ENCODE results near the gene ALDH5A1.

Gene ALDH5A1

DNA sequence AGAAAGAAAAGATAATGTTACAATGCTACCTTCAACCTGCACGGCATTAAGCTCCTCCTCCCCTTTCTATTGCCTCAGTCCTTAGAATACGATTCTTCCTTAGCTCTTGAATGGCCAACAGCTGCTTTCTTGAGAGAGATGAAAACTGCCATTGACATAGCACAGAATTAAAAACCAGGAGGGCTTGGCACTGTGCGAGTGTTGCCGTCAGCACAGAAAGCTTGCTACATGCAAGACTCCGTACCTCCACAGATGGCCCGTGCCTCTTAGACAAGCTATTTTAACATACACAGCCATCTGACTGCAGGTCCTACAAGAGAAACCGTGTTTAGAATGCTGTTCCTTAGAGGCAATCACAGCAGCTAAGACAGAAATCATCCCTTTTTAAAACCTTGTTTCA is 51.7 kb downstream of the ALDH5A1 start:
- no peak for DNase-seq (ENCODE audit: low read depth)
- no peak overlapping the region for H3K4me3 ChIP-seq (replicated peaks; ENCODE audit: low read depth, low read length)
- TF ChIP-seq, protein P1, sequence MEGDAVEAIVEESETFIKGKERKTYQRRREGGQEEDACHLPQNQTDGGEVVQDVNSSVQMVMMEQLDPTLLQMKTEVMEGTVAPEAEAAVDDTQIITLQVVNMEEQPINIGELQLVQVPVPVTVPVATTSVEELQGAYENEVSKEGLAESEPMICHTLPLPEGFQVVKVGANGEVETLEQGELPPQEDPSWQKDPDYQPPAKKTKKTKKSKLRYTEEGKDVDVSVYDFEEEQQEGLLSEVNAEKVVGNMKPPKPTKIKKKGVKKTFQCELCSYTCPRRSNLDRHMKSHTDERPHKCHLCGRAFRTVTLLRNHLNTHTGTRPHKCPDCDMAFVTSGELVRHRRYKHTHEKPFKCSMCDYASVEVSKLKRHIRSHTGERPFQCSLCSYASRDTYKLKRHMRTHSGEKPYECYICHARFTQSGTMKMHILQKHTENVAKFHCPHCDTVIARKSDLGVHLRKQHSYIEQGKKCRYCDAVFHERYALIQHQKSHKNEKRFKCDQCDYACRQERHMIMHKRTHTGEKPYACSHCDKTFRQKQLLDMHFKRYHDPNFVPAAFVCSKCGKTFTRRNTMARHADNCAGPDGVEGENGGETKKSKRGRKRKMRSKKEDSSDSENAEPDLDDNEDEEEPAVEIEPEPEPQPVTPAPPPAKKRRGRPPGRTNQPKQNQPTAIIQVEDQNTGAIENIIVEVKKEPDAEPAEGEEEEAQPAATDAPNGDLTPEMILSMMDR (IDR thresholded peaks at IDR 0.05; ENCODE audit: low read length, missing control alignments), result no peak

DNA sequence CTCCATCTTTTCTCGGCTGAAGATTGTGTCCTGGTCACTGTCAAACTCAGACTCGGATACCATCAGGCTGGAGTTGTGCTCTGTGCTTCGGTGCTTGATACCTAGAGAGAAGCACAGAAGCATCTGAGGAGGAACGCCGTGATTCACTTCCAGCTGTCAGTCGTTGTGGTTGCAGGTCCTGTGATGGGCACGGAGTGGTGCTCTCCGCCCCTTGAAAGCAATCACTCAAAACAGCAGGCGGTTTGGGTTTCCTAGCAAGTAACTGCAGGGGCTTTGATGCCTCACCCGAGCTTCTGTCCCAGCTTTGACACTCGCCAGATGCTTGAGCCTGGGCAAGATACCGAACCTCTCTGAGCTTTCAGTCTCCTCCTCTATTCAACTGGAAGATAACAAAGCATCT is 52.5 kb downstream of the ALDH5A1 start:
- H3K4me3 ChIP-seq (replicated peaks; ENCODE audit: low read depth, low read length), result no peak overlapping the region
- TF ChIP-seq, protein P1 (IDR thresholded peaks at IDR 0.05; ENCODE audit: low read length, missing control alignments), result no peak
- peak; percentile 10 for DNase-seq (ENCODE audit: low read depth)

DNA sequence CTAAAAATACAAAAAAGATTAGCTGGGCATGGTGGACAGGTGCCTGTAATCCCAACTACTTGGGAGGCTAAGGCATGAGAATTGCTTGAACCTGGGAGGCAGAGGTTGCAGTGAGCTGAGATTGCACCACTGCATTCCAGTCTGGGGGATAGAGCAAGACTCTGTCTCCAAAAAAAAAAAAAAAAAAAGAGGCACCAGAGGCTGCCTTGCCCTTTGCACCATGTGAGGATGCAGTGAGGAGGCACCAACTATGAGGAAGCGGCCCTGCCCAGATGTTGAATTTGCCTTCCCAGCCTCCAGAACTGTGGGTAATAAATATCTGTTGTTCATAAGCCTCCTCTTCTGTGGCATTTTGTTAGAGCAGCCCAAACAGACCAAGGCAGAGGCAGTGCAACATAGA is 54.4 kb downstream of the ALDH5A1 start:
- no peak overlapping the region for H3K4me3 ChIP-seq (replicated peaks; ENCODE audit: low read depth, low read length)
- TF ChIP-seq, protein P1 (IDR thresholded peaks at IDR 0.05; ENCODE audit: low read length, missing control alignments), result no peak
- DNase-seq (ENCODE audit: low read depth), result no peak

DNA sequence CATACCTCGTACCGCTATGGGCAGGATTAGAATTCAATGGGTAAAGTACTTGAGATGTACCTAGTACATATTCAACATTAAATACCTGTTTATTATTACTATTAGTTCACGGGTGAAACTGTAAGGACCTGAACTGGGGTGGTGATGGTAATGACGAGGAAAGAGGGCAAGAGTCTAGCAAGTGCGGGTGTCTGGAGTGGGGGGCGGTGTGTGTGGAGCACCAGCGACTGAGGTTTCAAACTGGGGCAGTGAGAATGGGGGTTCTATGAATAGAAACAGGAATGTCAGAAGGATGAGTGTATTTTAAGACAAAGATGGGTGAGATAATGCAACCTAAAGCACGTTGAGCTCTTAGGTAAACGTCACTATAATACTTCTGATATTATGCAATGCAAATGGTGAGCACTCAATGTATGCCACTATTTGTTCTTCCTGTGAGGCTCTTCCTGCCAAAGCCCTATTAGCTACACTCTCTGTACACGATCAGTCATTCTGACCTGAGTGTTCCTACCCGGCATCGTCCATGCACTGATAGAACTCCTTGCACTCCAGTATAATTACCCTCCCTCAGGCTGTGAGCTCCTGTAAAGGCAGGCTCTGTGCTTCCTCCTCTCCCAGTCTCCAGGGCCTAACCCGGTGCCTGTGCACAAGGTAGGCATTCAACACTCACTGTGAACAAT is 55.0 kb downstream of the ALDH5A1 start:
- TF ChIP-seq, protein P1 (IDR thresholded peaks at IDR 0.05; ENCODE audit: low read length, missing control alignments), result no peak
- DNase-seq (ENCODE audit: low read depth), result no peak
- H3K4me3 ChIP-seq (replicated peaks; ENCODE audit: low read depth, low read length), result no peak overlapping the region

DNA sequence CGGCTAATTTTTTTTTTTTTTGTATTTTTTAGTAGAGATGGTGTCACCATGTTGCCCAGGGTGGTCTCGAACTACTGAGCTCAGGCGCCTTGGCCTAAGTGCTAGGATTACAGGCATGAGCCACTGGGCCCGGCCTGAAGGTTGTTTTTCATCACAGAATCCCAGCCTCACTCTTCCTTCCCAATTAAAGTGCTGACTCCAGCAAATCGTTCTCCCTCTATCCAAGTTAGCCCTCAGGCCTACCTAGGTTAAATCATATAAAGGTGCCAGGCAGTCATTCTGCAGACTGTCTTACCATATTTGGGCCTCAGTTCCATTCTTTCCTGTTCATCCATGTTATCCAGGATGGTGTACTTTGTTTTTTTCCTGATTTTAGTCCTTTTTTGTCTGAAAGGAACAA is 56.4 kb downstream of the ALDH5A1 start:
- no peak for DNase-seq (ENCODE audit: low read depth)
- TF ChIP-seq, protein P1 (IDR thresholded peaks at IDR 0.05; ENCODE audit: low read length, missing control alignments), result no peak
- no peak overlapping the region for H3K4me3 ChIP-seq (replicated peaks; ENCODE audit: low read depth, low read length)

DNA sequence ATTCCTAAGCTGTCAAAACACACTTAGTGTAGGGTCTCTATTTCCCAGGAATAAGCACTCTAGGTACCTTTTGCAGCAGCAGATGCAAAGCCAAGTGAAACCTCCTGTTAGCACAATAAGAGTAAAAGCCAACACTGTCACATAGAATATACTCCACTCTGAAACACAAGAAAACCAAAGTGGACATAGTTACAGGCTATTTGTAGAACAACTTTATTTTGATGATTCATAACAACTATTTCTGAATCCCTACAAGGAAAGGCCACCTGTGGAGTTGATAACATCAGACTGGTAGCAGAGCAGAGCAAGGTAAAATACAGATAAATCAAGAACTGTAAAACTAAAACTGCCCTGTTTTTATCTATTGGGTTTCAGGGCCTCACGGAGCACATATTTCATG is 59.7 kb downstream of the ALDH5A1 start:
- DNase-seq (ENCODE audit: low read depth), result no peak
- TF ChIP-seq, protein P1 (IDR thresholded peaks at IDR 0.05; ENCODE audit: low read length, missing control alignments), result no peak
- H3K4me3 ChIP-seq (replicated peaks; ENCODE audit: low read depth, low read length), result no peak overlapping the region

DNA sequence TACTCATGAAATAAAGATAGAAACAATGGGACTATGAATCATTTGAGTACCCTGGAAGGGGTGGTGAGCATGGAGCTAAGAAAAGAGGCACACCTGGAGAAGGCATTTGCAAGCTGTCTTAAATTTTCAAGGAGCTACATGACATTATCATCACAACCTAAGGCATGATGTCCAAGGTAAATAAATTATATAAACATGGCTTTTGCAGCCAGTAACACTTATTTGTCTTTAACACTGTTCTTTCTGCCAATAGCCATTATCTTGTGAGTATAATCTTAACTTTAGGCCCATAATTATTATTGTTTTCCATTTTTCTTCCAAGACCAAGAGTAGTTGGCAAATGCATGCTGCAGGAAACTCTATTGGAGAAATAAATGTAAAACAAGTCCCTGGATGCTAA is 63.7 kb downstream of the ALDH5A1 start:
- TF ChIP-seq, protein P1 (IDR thresholded peaks at IDR 0.05; ENCODE audit: low read length, missing control alignments), result no peak
- DNase-seq (ENCODE audit: low read depth), result no peak
- H3K4me3 ChIP-seq (replicated peaks; ENCODE audit: low read depth, low read length), result no peak overlapping the region

Data from fibroblast of pulmonary artery (primary cell).